IMR-90 (cell line): Measurements from ENCODE around the gene CERS1. TPM values are rescaled to one million over a fixed set of nuclear protein-coding genes. Genes with fewer than 3 reads are reported as not detected.
A peak's percentile ranks its signal among the peaks of the same experiment; 100 is the strongest.

Experiments
- ATAC-seq: fragments of 200-7000 bp; cut with Tn5 transposase; 2 replicates; pipeline ENCODE4 v1.9.1; 2020; ENCODE audit warnings: low read depth, mild to moderate bottlenecking, moderate library complexity
- BruUV-seq: library from RNA; stranded (reverse); fragments of 400-500 nt; replicated peaks from 2 replicates; lab custom pipeline; 2021; lab: Mats Ljungman, UMichigan
- CTCF ChIA-PET: fragments of 300-600 bp; formaldehyde crosslinking; extraction: SDS; loops from one replicate; lab custom pipeline; 2021; ENCODE audit warnings: antibody characterized with exemption; lab: Yijun Ruan, JAX
- POLR2A ChIA-PET: fragments of 300-600 bp; sonication (Branson Sonifier 250); formaldehyde crosslinking; loops from one replicate; lab custom pipeline; 2022; ENCODE audit warnings: antibody characterized with exemption; ENCODE audit not compliant: unreplicated experiment; lab: Charles Lee
- DNase-seq: peaks from one replicate; pipeline ENCODE4 v3.0.0; 2013
- H2AFZ ChIP-seq: replicated peaks from 2 replicates; pipeline ENCODE3; 2013; ENCODE audit warnings: low read length, mild to moderate bottlenecking; ENCODE audit not compliant: poor library complexity
- H2AK5ac ChIP-seq: 2 replicates; pipeline ENCODE4 v1.6.1; 2013; ENCODE audit warnings: low read depth, low read length, inconsistent platforms
- H2AK9ac ChIP-seq: replicated peaks from 2 replicates; pipeline ENCODE3; 2013; ENCODE audit warnings: mild to moderate bottlenecking, low read depth, low read length, moderate library complexity; ENCODE audit not compliant: poor library complexity
- H2BK120ac ChIP-seq: 2 replicates; pipeline ENCODE4 v1.6.1; 2013; ENCODE audit warnings: low read depth, low read length, inconsistent platforms
- H2BK15ac ChIP-seq: 3 replicates; pipeline ENCODE4 v1.6.1; 2013; ENCODE audit warnings: low read depth, low read length, inconsistent platforms
- H2BK20ac ChIP-seq: 2 replicates; pipeline ENCODE4 v1.6.1; 2013; ENCODE audit warnings: low read depth, mild to moderate bottlenecking, inconsistent platforms, low read length, moderate library complexity
- H2BK5ac ChIP-seq: 2 replicates; pipeline ENCODE4 v1.6.1; 2013; ENCODE audit warnings: mild to moderate bottlenecking, low read depth, low read length, inconsistent platforms; ENCODE audit not compliant: poor library complexity, severe bottlenecking
- H3K14ac ChIP-seq: replicated peaks from 2 replicates; pipeline ENCODE4 v1.6.1; 2013; ENCODE audit warnings: low read depth, low read length, inconsistent platforms
- H3K18ac ChIP-seq: 2 replicates; pipeline ENCODE4 v1.6.1; 2013; ENCODE audit warnings: low read depth, low read length, control low read depth
- H3K23ac ChIP-seq: 2 replicates; pipeline ENCODE4 v1.6.1; 2013; ENCODE audit warnings: low read depth, low read length, inconsistent platforms
- H3K27ac ChIP-seq: 2 replicates; pipeline ENCODE4 v1.5.1; 2013; ENCODE audit warnings: mild to moderate bottlenecking, control low read depth, low read length; ENCODE audit not compliant: insufficient read depth
- H3K27me3 ChIP-seq: 2 replicates; pipeline ENCODE4 v1.6.1; 2013; ENCODE audit warnings: low read length; ENCODE audit not compliant: control insufficient read depth, insufficient read depth
- H3K36me3 ChIP-seq: 2 replicates; pipeline ENCODE4 v1.6.1; 2013; ENCODE audit warnings: low read length, mixed read lengths; ENCODE audit not compliant: control insufficient read depth, insufficient read depth
- H3K4ac ChIP-seq: 2 replicates; pipeline ENCODE4 v1.6.1; 2013; ENCODE audit warnings: low read depth, low read length, inconsistent platforms
- H3K4me1 ChIP-seq: 2 replicates; pipeline ENCODE4 v1.6.1; 2013; ENCODE audit warnings: low read length, mixed read lengths; ENCODE audit not compliant: control insufficient read depth, insufficient read depth
- H3K4me2 ChIP-seq: 2 replicates; pipeline ENCODE4 v1.6.1; 2013; ENCODE audit warnings: low read depth, mild to moderate bottlenecking, control low read depth, low read length, moderate library complexity
- H3K4me3 ChIP-seq: 2 replicates; pipeline ENCODE4 v1.5.1; 2013; ENCODE audit warnings: low read depth, mild to moderate bottlenecking, control low read depth, low read length, moderate library complexity; ENCODE audit not compliant: insufficient read depth
- H3K56ac ChIP-seq: 2 replicates; pipeline ENCODE4 v1.6.1; 2013; ENCODE audit warnings: low read length, inconsistent platforms; ENCODE audit not compliant: insufficient read depth; ENCODE audit errors: extremely low read depth
- H3K79me1 ChIP-seq, 2 experiments: 2 replicates each; pipeline ENCODE4 v1.6.1; 2013; ENCODE audit warnings: low read length in 2 of 2, inconsistent platforms in 1 of 2, low read depth in 1 of 2
- H3K9ac ChIP-seq: 2 replicates; pipeline ENCODE4 v1.6.1; 2013; ENCODE audit warnings: low read depth, low read length, control low read depth
- H3K9me1 ChIP-seq: 2 replicates; pipeline ENCODE4 v1.6.1; 2013; ENCODE audit warnings: low read length, inconsistent platforms; ENCODE audit not compliant: insufficient read depth
- H3K9me3 ChIP-seq: 2 replicates; pipeline ENCODE4 v1.6.1; 2013; ENCODE audit warnings: low read length; ENCODE audit not compliant: control insufficient read depth, insufficient read depth
- H4K20me1 ChIP-seq: 2 replicates; pipeline ENCODE4 v1.6.1; 2013; ENCODE audit warnings: low read length, inconsistent platforms; ENCODE audit not compliant: insufficient read depth
- H4K5ac ChIP-seq: 2 replicates; pipeline ENCODE4 v1.6.1; 2013; ENCODE audit warnings: mild to moderate bottlenecking, low read depth, low read length, control low read depth
- H4K8ac ChIP-seq, 2 experiments: 2 replicates each; pipeline ENCODE4 v1.6.1; 2013; ENCODE audit warnings: low read depth in 2 of 2, low read length in 2 of 2, control low read depth in 1 of 2, inconsistent platforms in 1 of 2
- H4K91ac ChIP-seq: 2 replicates; pipeline ENCODE4 v1.6.1; 2013; ENCODE audit warnings: low read depth, low read length, inconsistent platforms; ENCODE audit not compliant: insufficient read depth
- BHLHE40 ChIP-seq: fragments of 150-350 bp; IDR thresholded peaks from 2 replicates; pipeline ENCODE4 v1.6.1; 2016; ENCODE audit warnings: mild to moderate bottlenecking, low read depth, low read length
- CEBPB ChIP-seq: IDR thresholded peaks from 2 replicates; pipeline ENCODE4 v1.6.1; 2012; ENCODE audit warnings: low read depth, low read length, improper control_type of control experiment
- CHD1 ChIP-seq: IDR thresholded peaks from 2 replicates; pipeline ENCODE4 v1.6.1; 2012; ENCODE audit warnings: low read depth, low read length, improper control_type of control experiment
- CTCF ChIP-seq: conservative IDR thresholded peaks from 2 replicates; pipeline ENCODE4 v1.5.1; 2012; ENCODE audit warnings: mild to moderate bottlenecking, low read depth, low read length, improper control_type of control experiment
- ELK1 ChIP-seq: fragments of 150-350 bp; IDR thresholded peaks from 2 replicates; pipeline ENCODE4 v1.6.1; 2016; ENCODE audit warnings: low read depth, mild to moderate bottlenecking, low read length, moderate library complexity, borderline replicate concordance
- FOS ChIP-seq: fragments of 150-350 bp; IDR thresholded peaks from 2 replicates; pipeline ENCODE4 v1.6.1; 2016; ENCODE audit warnings: low read depth, low read length
- MAFK ChIP-seq: IDR thresholded peaks from 2 replicates; pipeline ENCODE4 v1.6.1; 2012; ENCODE audit warnings: low read depth, low read length, improper control_type of control experiment
- MAZ ChIP-seq: IDR thresholded peaks from 2 replicates; pipeline ENCODE4 v1.6.1; 2012; ENCODE audit warnings: low read depth, mild to moderate bottlenecking, low read length, improper control_type of control experiment, moderate library complexity, borderline replicate concordance
- MXI1 ChIP-seq: IDR thresholded peaks from 2 replicates; pipeline ENCODE4 v1.6.1; 2012; ENCODE audit warnings: low read depth, mild to moderate bottlenecking, low read length, moderate library complexity, borderline replicate concordance
- NFE2L2 ChIP-seq: fragments of 150-350 bp; IDR thresholded peaks from 2 replicates; pipeline ENCODE4 v1.6.1; 2016; ENCODE audit warnings: low read depth, mild to moderate bottlenecking, low read length
- POLR2A ChIP-seq: IDR thresholded peaks from 2 replicates; pipeline ENCODE4 v1.6.1; 2012; ENCODE audit warnings: mild to moderate bottlenecking, low read depth, low read length
- RAD21 ChIP-seq: IDR thresholded peaks from 2 replicates; pipeline ENCODE4 v1.6.1; 2012; ENCODE audit warnings: low read length, improper control_type of control experiment
- RCOR1 ChIP-seq: IDR thresholded peaks from 2 replicates; pipeline ENCODE4 v1.6.1; 2012; ENCODE audit warnings: mild to moderate bottlenecking, low read length, improper control_type of control experiment; ENCODE audit not compliant: insufficient replicate concordance
- RFX5 ChIP-seq: IDR thresholded peaks from 2 replicates; pipeline ENCODE4 v1.8.0; 2012; ENCODE audit warnings: low read depth, mild to moderate bottlenecking, low read length, moderate library complexity
- SMC3 ChIP-seq: fragments of 150-350 bp; IDR thresholded peaks from 2 replicates; pipeline ENCODE4 v1.6.1; 2016; ENCODE audit warnings: low read depth, mild to moderate bottlenecking, antibody characterized with exemption, low read length, moderate library complexity
- USF2 ChIP-seq: fragments of 150-350 bp; IDR thresholded peaks from 2 replicates; pipeline ENCODE4 v1.6.1; 2017; ENCODE audit warnings: mild to moderate bottlenecking, antibody characterized with exemption, low read length, low read depth
- WGBS, 2 experiments: methylation state at CpG; one replicate each; pipeline versions ENCODE4 v1.1.5 to v1.1.7; 2013; ENCODE audit warnings: missing lambda C conversion rate in 2 of 2; ENCODE audit not compliant: insufficient read length in 1 of 2; ENCODE audit errors: extremely low coverage in 2 of 2; 5-methylcytosine and 5-hydroxymethylcytosine counted together
- dilution Hi-C: fragments of 300-500 bp; cut with HindIII; formaldehyde crosslinking; loops from one replicate; pipeline ENCODE4 v1.14.3; 2018; ENCODE audit warnings: low sequenced_read_pairs; ENCODE audit not compliant: unreplicated experiment
- in situ Hi-C: fragments of 300-500 bp; cut with MboI; formaldehyde crosslinking; loops from 3 replicates; pipeline ENCODE4 v1.14.3; 2019; ENCODE audit warnings: low sequenced_read_pairs, inconsistent platforms, mixed read lengths
- intact Hi-C: fragments of 100-400 bp; cut with micrococcal nuclease; formaldehyde crosslinking; loops from 2 replicates; pipeline ENCODE4 v1.10.0; 2022
- polyA plus RNA-seq, 3 experiments: library from polyadenylated mRNA; depleted of rRNA; stranded (reverse); fragments of >200 nt; gene quantifications; 2 replicates each; pipeline ENCODE4 v1.2.3, GENCODE V29; 2012; ENCODE audit warnings: low replicate concordance in 1 of 3
- total RNA-seq: library from RNA; depleted of rRNA; stranded (reverse); fragments of >200 nt; gene quantifications from 2 replicates; pipeline ENCODE4 v1.2.3, GENCODE V29; 2012

CERS1 gene
- total and polyA plus RNA-seq, 2 of the 4 experiments (the other 2 are of a cell fraction) = 0.90 to 4.3 TPM

- H3K23ac ChIP-seq = no peak overlapping the region
- H4K91ac ChIP-seq = no peak overlapping the region
- no peak overlapping the region for H3K4me2 ChIP-seq
- BruUV-seq = TSS peak; percentile 87
- no peak overlapping the region for H2BK5ac ChIP-seq
- no peak for TF ChIP-seq NFE2L2
- no peak for TF ChIP-seq CHD1
- TF ChIP-seq BHLHE40 = no peak
- no peak for TF ChIP-seq MXI1
- no peak for TF ChIP-seq CEBPB
- TF ChIP-seq RCOR1 = no peak
- TF ChIP-seq SMC3 = no peak
- TF ChIP-seq CTCF = no peak
- TF ChIP-seq MAZ = no peak
- no peak for TF ChIP-seq POLR2A
- no peak for TF ChIP-seq MAFK
- no peak for TF ChIP-seq ELK1
- no peak for TF ChIP-seq USF2
- no peak for TF ChIP-seq RAD21
- TF ChIP-seq FOS = no peak
- TF ChIP-seq RFX5 = no peak
- peak overlapping the region; percentile 55 for H2AK9ac ChIP-seq
- no peak overlapping the region for H3K4ac ChIP-seq
- H4K8ac ChIP-seq = no peak overlapping the region
- ChIA-PET CTCF (interaction anchor here (1.1 to 1.4 kb wide), 2 partner anchors 29 to 119 kb away, joined by 3 read pairs; partner anchors contain the start of gene CERS1), POLR2A (no interaction called here)
- H3K18ac ChIP-seq = no peak overlapping the region
- peaks cover 50% of the 10 kb centered on the region for H3K36me3 ChIP-seq
- no peak overlapping the region for H3K27ac ChIP-seq
- H3K9me3 ChIP-seq = no peaks in the 10 kb centered on the region
- peaks cover 2 to 6% of the 10 kb centered on the region in 2 experiments; a peak in 2 of 4 replicates for H3K79me1 ChIP-seq
- H2BK15ac ChIP-seq = no peak overlapping the region
- no peaks in the 10 kb centered on the region for H3K4me1 ChIP-seq
- no peak overlapping the region for H2BK20ac ChIP-seq
- WGBS, 2 experiments = 97% methylated on average over 13 of the region's 23 CpGs; no CpG with 5 or more reads in 1 of the 2 experiments
- H3K9me1 ChIP-seq = no peaks in the 10 kb centered on the region
- no peak overlapping the region for H3K4me3 ChIP-seq
- no peaks in the 10 kb centered on the region for H3K27me3 ChIP-seq
- no peak overlapping the region for H3K56ac ChIP-seq
- no peak for ATAC-seq
- H4K20me1 ChIP-seq = peaks cover 8% of the 10 kb centered on the region
- no peak for DNase-seq
- H3K9ac ChIP-seq = no peak overlapping the region
- dilution Hi-C loops (no loop called here), intact Hi-C loops (no loop called here), in situ Hi-C loops (no loop called here)
- H2AK5ac ChIP-seq = no peak overlapping the region
- no peak overlapping the region for H4K5ac ChIP-seq
- H2AFZ ChIP-seq = no peak overlapping the region
- H2BK120ac ChIP-seq = no peak overlapping the region
- no peak overlapping the region for H3K14ac ChIP-seq
These were observed 28.8 kb downstream of the CERS1 start for GRCh38 chr19:18867199-18867598.
